Upper lobe of left lung (tissue), 4 donors: ENCODE measurements around the gene MACROD2.

ENCODE experiments used
- EP300 ChIP-seq, 4 donors: sonication (generic); formaldehyde crosslinking; IDR thresholded peaks; one replicate each; pipeline ENCODE4 v1.5.1; 2017; ENCODE audit warnings: antibody characterized with exemption in 4 of 4, control low read depth in 2 of 4
- POLR2A ChIP-seq, 4 donors: fragments of 450-650 bp; IDR thresholded peaks; one replicate each; pipeline ENCODE4 v1.5.1; 2016 to 2017; ENCODE audit warnings: antibody characterized with exemption in 4 of 4, mild to moderate bottlenecking in 2 of 4
- TF ChIP-seq, protein P1 (sequence below), 6 experiments: fragments of 450-650 bp in 4 of 6; fragments of 200-600 bp in 2 of 6; sonication (generic) in 2 of 6; IDR thresholded peaks; one replicate each; pipeline ENCODE4 v1.5.1; 2016 to 2019; ENCODE audit warnings: antibody characterized with exemption in 6 of 6

DNA sequence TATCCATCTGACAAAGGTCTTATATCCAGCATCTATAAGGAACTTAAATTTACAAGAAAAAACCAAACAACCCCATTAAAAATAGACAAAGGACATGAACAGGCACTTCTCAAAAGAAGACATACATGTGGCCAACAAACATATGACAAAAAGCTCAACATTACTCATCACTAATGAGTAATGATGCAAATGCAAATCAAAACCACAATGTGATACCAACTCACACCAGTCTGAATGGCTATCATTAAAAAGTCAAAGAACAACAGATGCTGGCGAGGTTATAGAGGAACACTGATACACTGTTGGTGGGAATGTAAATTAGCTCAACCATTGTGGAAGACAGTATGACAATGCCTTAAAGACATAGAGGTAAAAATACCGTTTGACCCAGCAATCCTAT lies 13.9 kb downstream of the MACROD2 start:
- TF ChIP-seq EP300 (IDR thresholded peaks at IDR 0.05), result no peak
- TF ChIP-seq, protein P1, sequence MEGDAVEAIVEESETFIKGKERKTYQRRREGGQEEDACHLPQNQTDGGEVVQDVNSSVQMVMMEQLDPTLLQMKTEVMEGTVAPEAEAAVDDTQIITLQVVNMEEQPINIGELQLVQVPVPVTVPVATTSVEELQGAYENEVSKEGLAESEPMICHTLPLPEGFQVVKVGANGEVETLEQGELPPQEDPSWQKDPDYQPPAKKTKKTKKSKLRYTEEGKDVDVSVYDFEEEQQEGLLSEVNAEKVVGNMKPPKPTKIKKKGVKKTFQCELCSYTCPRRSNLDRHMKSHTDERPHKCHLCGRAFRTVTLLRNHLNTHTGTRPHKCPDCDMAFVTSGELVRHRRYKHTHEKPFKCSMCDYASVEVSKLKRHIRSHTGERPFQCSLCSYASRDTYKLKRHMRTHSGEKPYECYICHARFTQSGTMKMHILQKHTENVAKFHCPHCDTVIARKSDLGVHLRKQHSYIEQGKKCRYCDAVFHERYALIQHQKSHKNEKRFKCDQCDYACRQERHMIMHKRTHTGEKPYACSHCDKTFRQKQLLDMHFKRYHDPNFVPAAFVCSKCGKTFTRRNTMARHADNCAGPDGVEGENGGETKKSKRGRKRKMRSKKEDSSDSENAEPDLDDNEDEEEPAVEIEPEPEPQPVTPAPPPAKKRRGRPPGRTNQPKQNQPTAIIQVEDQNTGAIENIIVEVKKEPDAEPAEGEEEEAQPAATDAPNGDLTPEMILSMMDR (IDR thresholded peaks at IDR 0.05), result no peak
- TF ChIP-seq POLR2A (IDR thresholded peaks at IDR 0.05), result no peak
